Ovary (tissue), 9 donors: ENCODE measurements around the gene SPTY2D1. TPM values are rescaled to one million over a fixed set of nuclear protein-coding genes. Genes with fewer than 3 reads are reported as not detected.

Experiments used
- DNase-seq, 5 donors: peaks; one replicate each; pipeline ENCODE4 v3.0.0-alpha.2; 2019 to 2020
- H3K27ac ChIP-seq, 2 donors: fragments of 200-600 bp; one replicate each; pipeline versions ENCODE4 v1.5.1 to v1.8.0; 2019 to 2022
- H3K27me3 ChIP-seq: fragments of 200-600 bp; one replicate; pipeline ENCODE4 v1.8.0; 2022
- H3K36me3 ChIP-seq: fragments of 200-600 bp; sonication (generic); one replicate; pipeline ENCODE4 v1.5.1; 2019
- H3K4me1 ChIP-seq: one replicate; pipeline ENCODE4 v1.8.1; 2013; ENCODE audit warnings: mild to moderate bottlenecking, moderate library complexity; ENCODE audit not compliant: insufficient read depth
- H3K4me3 ChIP-seq: fragments of 200-600 bp; sonication (generic); one replicate; pipeline ENCODE4 v1.5.1; 2017
- H3K9me3 ChIP-seq, 2 donors: fragments of 200-600 bp in 1 of 2; sonication (generic) in 1 of 2; one replicate each; pipeline versions ENCODE4 v1.5.1 to v1.8.1; 2013 to 2019; ENCODE audit warnings: mild to moderate bottlenecking in 1 of 2, moderate library complexity in 1 of 2
- EP300 ChIP-seq: sonication (generic); formaldehyde crosslinking; IDR thresholded peaks from one replicate; pipeline ENCODE4 v1.6.1; 2017; ENCODE audit warnings: antibody characterized with exemption
- POLR2A ChIP-seq: fragments of 450-650 bp; IDR thresholded peaks from one replicate; pipeline ENCODE4 v1.6.1; 2017; ENCODE audit warnings: antibody characterized with exemption, mild to moderate bottlenecking, moderate library complexity
- WGBS, 3 donors: extraction: QIAGEN DNeasy Blood & Tissue Kit in 1 of 3; methylation state at CpG; one replicate each; pipeline versions ENCODE4 v1.1.5 to v1.1.7; 2013 to 2017; 5-methylcytosine and 5-hydroxymethylcytosine counted together
- intact Hi-C, 4 donors: fragments of 100-400 bp; cut with DNase I; formaldehyde crosslinking; loops; one replicate each; pipeline versions ENCODE4 v1.11.0 to v1.15.1; 2022 to 2023
- polyA plus RNA-seq, 2 donors: library from polyadenylated mRNA; stranded (reverse); fragments of 200-250 nt in 1 of 2; fragments of 350-450 nt in 1 of 2; fragmentation: Illumina TruSeq in 1 of 2; extraction: RNeasy Lipid Tissue Mini Kit (QIAGEN cat#74804) in 1 of 2; gene quantifications; one replicate each; pipeline ENCODE4 v1.2.3, GENCODE V29; 2013 to 2014
- total RNA-seq, 7 donors: library from RNA; depleted of rRNA in 2 of 7; stranded (reverse); fragments of >200 nt in 2 of 7; fragmentation: NEBNext Ultra II Directional in 3 of 7; extraction: Animal tissue kit (Norgen Biotek cat#: 25700) in 3 of 7; gene quantifications; one replicate each; pipeline versions ENCODE4 v1.1.0 to v1.2.4, GENCODE V29; 2016 to 2023
- TF ChIP-seq, protein P1 (sequence below), 3 donors: fragments of 450-650 bp in 2 of 3; fragments of 200-600 bp in 1 of 3; IDR thresholded peaks; one replicate each; pipeline versions ENCODE4 v1.5.1 to v1.8.0; 2016 to 2022; ENCODE audit warnings: antibody characterized with exemption in 3 of 3, mild to moderate bottlenecking in 1 of 3
- donor health status: DM: no; HTN: no; CAD: no; lungs with moderate emphysema.
- donor health status: DM: no; HTN: no; CAD: no.
- donor health status: Bipolar disorder and iron deficiency.
- donor health status: DM: yes; HTN: yes; CAD: no.
- donor health status: DM: no; HTN: no; CAD: no.
- donor health status: DM: yes; HTN: yes; CAD: no.

SPTY2D1 gene
- total and polyA plus RNA-seq, 9 donors, result 8.2 to 25.2 (median 19.0) TPM

DNA sequence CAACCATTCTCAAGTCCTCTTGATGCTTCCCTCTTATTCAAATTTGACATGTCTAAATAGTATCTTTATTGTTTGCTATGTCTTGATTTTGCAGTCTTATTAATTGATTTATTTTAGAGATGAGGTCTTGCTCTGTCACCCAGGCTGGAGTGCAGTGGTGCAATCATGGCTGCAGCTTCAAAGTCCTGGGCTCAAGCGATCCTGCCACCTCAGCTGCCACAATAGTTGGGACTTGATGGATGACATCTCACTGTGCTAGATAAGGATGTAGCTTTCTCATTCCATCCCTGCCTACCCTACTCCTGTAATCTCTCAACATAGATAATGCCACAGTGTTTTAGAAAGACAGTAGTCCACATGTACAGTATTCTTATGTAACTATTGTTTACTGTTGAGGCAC is 7.5 kb upstream of the SPTY2D1 start:
- H3K27me3 ChIP-seq, result no peaks in the 10 kb centered on the region
- H3K4me3 ChIP-seq, result no peak overlapping the region
- TF ChIP-seq, protein P1, sequence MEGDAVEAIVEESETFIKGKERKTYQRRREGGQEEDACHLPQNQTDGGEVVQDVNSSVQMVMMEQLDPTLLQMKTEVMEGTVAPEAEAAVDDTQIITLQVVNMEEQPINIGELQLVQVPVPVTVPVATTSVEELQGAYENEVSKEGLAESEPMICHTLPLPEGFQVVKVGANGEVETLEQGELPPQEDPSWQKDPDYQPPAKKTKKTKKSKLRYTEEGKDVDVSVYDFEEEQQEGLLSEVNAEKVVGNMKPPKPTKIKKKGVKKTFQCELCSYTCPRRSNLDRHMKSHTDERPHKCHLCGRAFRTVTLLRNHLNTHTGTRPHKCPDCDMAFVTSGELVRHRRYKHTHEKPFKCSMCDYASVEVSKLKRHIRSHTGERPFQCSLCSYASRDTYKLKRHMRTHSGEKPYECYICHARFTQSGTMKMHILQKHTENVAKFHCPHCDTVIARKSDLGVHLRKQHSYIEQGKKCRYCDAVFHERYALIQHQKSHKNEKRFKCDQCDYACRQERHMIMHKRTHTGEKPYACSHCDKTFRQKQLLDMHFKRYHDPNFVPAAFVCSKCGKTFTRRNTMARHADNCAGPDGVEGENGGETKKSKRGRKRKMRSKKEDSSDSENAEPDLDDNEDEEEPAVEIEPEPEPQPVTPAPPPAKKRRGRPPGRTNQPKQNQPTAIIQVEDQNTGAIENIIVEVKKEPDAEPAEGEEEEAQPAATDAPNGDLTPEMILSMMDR (IDR thresholded peaks at IDR 0.05), result no peak
- TF ChIP-seq EP300 (no peak), POLR2A (no peak)
- WGBS, 3 donors, result 50 to 77% (median 67%) methylated on average over 1 of the region's 1 CpG
- no peaks in the 10 kb centered on the region for H3K9me3 ChIP-seq
- intact Hi-C loops, result no loop called here
- DNase-seq, result no peak
- no peak overlapping the region for H3K27ac ChIP-seq
- H3K36me3 ChIP-seq, result no peaks in the 10 kb centered on the region
- no peaks in the 10 kb centered on the region for H3K4me1 ChIP-seq

DNA sequence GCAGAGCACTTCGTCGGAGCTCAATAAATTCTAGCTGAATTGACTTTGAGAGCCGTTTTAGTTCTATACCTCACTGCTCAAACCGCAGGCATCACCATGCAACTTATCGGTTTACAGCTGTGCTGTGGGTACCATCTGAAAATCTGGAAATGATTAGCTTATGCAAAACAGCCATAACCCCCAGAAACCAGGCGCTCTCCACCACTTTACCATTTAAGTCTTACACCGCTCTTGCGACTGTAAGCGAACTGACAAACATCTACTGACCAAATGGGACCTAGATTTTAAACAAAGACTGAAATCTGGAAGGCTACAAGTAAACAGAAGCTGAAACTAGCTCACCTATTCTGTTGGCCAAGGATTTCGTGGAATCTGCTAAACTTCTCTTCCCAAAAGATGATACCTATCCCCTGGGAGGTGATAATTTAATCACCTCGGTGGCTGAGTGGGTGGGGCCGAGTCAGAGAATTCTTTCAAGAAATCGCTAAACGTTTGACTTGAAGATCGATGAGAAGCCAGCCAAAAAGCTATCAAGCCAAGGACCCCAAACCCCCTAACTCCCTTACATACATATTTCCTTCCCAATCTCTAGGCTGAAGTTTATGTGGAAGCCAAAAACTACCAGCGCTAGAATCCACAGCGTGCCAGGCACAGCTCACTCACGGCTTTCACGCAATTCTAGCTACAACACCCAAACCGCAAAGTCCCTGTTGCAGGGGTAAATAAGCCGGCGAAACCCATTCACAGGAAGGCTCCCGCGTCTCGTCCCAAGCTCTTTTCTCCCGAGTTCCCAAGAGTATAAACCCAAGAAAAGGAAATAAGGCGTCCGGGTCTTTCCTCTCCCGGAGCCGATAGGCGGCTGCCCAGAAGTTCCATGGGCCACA is 644 bp downstream of the SPTY2D1 start:
- intact Hi-C loops, result loop anchor here in 3 of 4 donors (5.0 to 10.0 kb wide), 4 partner anchors 36 to 94 kb away; partner anchors contain the start of genes IGSF22 (in 1 of the 3) and MISFA (in 1 of the 3)
- WGBS, 3 donors, result 3 to 7% (median 5%) methylated on average over 31 of the region's 31 CpGs
- Histone ChIP-seq H3K36me3 (no peaks in the 10 kb centered on the region), H3K9me3 (no peaks in the 10 kb centered on the region), H3K4me3 (peak overlapping the region; percentile 66), H3K27ac (peak overlapping the region; percentile 84 to 89), H3K27me3 (no peaks in the 10 kb centered on the region), H3K4me1 (peaks cover 3% of the 10 kb centered on the region)
- DNase-seq, result no peak
- TF ChIP-seq EP300, result no peak
- TF ChIP-seq, protein P1 (IDR thresholded peaks at IDR 0.05), result no peak
- no peak for TF ChIP-seq POLR2A

DNA sequence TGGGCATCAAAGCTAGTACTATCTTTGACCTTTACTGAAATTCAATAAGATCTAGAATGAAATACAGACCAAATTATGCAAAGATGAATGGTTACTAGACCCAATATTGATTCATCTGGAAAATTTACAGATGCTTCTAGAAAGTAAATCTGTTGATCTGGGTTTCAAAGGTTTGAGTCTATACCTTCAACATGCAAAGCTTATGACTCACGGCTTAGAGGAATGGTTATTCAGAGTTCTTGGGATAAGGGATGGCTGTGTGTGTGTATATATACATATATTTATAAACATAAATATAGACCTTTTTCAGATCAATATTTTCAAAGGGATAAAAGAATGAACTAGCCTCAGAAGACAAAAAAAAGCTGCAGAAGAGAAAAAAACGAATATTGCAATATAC is 1.3 kb downstream of the SPTY2D1 start:
- H3K27me3 ChIP-seq, result no peaks in the 10 kb centered on the region
- no peak overlapping the region for H3K27ac ChIP-seq
- WGBS, 3 donors, result 32 to 46% (median 45%) methylated on average over 2 of the region's 2 CpGs
- TF ChIP-seq EP300, result no peak
- TF ChIP-seq, protein P1 (IDR thresholded peaks at IDR 0.05), result no peak
- intact Hi-C loops, result loop anchor here in 3 of 4 donors (5.0 to 10.0 kb wide), 4 partner anchors 36 to 94 kb away; partner anchors contain the start of genes IGSF22 (in 1 of the 3) and MISFA (in 1 of the 3)
- H3K4me3 ChIP-seq, result no peak overlapping the region
- peaks cover 3% of the 10 kb centered on the region for H3K4me1 ChIP-seq
- H3K36me3 ChIP-seq, result no peaks in the 10 kb centered on the region
- H3K9me3 ChIP-seq, result no peaks in the 10 kb centered on the region
- DNase-seq, result no peak

DNA sequence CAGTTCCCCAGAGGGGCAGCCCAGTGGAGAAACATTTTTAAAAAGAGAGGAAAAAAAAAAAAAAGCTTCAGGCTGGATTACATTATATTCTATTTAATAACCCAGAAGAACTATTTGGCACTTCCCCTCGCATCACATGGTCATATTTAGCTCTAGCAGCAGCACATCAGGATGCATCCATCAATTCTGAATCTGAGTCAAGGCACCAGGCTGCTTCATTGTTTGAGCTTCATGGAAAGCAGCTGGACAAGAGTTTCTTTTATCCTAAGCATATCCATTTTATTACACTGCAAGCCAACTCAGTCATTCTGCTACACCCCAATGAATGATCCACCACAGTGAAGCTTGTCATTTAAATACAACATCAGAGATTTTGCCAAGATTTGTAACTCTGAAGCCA is 10.0 kb downstream of the SPTY2D1 start:
- Histone ChIP-seq H3K9me3 (no peaks in the 10 kb centered on the region), H3K27ac (no peak overlapping the region), H3K4me3 (no peak overlapping the region), H3K4me1 (no peaks in the 10 kb centered on the region), H3K36me3 (no peaks in the 10 kb centered on the region), H3K27me3 (no peaks in the 10 kb centered on the region)
- TF ChIP-seq, protein P1 (IDR thresholded peaks at IDR 0.05), result no peak
- TF ChIP-seq POLR2A (no peak), EP300 (no peak)
- DNase-seq, result no peak
- intact Hi-C loops, result no loop called here
- WGBS, 3 donors, result 87 to 97% (median 93%) methylated on average over 1 of the region's 1 CpG
